Measurements from ENCODE around the gene ALOX5AP. TPM values are rescaled to one million over a fixed set of nuclear protein-coding genes. Genes with fewer than 3 reads are reported as not detected.

The ALOX5AP gene
- total RNA-seq, 1 experiment from 2014 or later: not detected

- H3K4me1 ChIP-seq (ENCODE audit: insufficient read depth, low read length): no peaks in the 10 kb centered on the region; the same call in 1 of the 2 replicates
- H4K20me1 ChIP-seq (ENCODE audit: low read length): no peaks in the 10 kb centered on the region
- CTCF ChIA-PET: interaction anchor here (0.8 kb wide), 1 partner anchor 12 kb away, joined by 6 read pairs; no protein-coding TSS in a partner anchor
- H3K79me2 ChIP-seq (ENCODE audit: low read length): no peaks in the 10 kb centered on the region
- H3K27me3 ChIP-seq (ENCODE audit: low read length): no peaks in the 10 kb centered on the region
- H2AFZ ChIP-seq (ENCODE audit: low read length): no peak overlapping the region
- intact Hi-C loops (cut with micrococcal nuclease): no loop called here
- no peak overlapping the region for H3K9ac ChIP-seq (ENCODE audit: low read length)
- H3K9me3 ChIP-seq (ENCODE audit: low read length): no peaks in the 10 kb centered on the region
- BruUV-seq (replicated peaks): no TSS peak
- no peak for TF ChIP-seq EZH2 (IDR thresholded peaks at IDR 0.05; ENCODE audit: low read length, unreplicated experiment)
- TF ChIP-seq EZH2phosphoT487 (IDR thresholded peaks at IDR 0.05; ENCODE audit: borderline replicate concordance, low read length): no peak
- TF ChIP-seq CTCF (conservative IDR thresholded peaks at IDR 0.05; ENCODE audit: low read depth, low read length): no peak
- no peak overlapping the region for H3K4me3 ChIP-seq (ENCODE audit: low read length)
- H3K9me2 ChIP-seq (replicated peaks; ENCODE audit: low read length): no peaks in the 10 kb centered on the region
- no peak overlapping the region for H3K27ac ChIP-seq (ENCODE audit: low read length)
- POLR2A ChIA-PET (ENCODE audit: unreplicated experiment): no interaction called here
- H3F3A ChIP-seq (ENCODE audit: low read length, unreplicated experiment): no peaks in the 10 kb centered on the region
- H3K36me3 ChIP-seq (ENCODE audit: low read depth, low read length): no peaks in the 10 kb centered on the region
- ATAC-seq (no peak), DNase-seq (no peak)
- H3K4me2 ChIP-seq (ENCODE audit: low read length): no peak overlapping the region
Measured at GRCh38 chr13:30805132-30805537, 69.8 kb downstream of the ALOX5AP start.

GRCh38 chr13:30805603-30806011 is 70.3 kb downstream of the ALOX5AP start:
- POLR2A ChIA-PET (ENCODE audit: unreplicated experiment): no interaction called here
- Histone ChIP-seq H4K20me1 (ENCODE audit: low read length) (no peaks in the 10 kb centered on the region), H3K9me3 (ENCODE audit: low read length) (no peaks in the 10 kb centered on the region), H3K9ac (ENCODE audit: low read length) (no peak overlapping the region), H3K4me2 (ENCODE audit: low read length) (no peak overlapping the region), H3K4me3 (ENCODE audit: low read length) (no peak overlapping the region), H3F3A (ENCODE audit: low read length, unreplicated experiment) (no peaks in the 10 kb centered on the region), H3K27me3 (ENCODE audit: low read length) (no peaks in the 10 kb centered on the region), H3K9me2 (replicated peaks; ENCODE audit: low read length) (no peaks in the 10 kb centered on the region), H3K36me3 (ENCODE audit: low read depth, low read length) (no peaks in the 10 kb centered on the region), H2AFZ (ENCODE audit: low read length) (no peak overlapping the region), H3K4me1 (ENCODE audit: insufficient read depth, low read length) (no peaks in the 10 kb centered on the region; the same call in 1 of the 2 replicates), H3K27ac (ENCODE audit: low read length) (no peak overlapping the region), H3K79me2 (ENCODE audit: low read length) (no peaks in the 10 kb centered on the region)
- CTCF ChIA-PET: no interaction called here
- no TSS peak for BruUV-seq (replicated peaks)
- TF ChIP-seq EZH2 (IDR thresholded peaks at IDR 0.05; ENCODE audit: low read length, unreplicated experiment) (no peak), EZH2phosphoT487 (IDR thresholded peaks at IDR 0.05; ENCODE audit: borderline replicate concordance, low read length) (no peak), CTCF (conservative IDR thresholded peaks at IDR 0.05; ENCODE audit: low read depth, low read length) (no peak)
- DNase-seq: no peak
- no peak for ATAC-seq
- intact Hi-C loops (cut with micrococcal nuclease): loop anchor here (1.0 kb wide), 1 partner anchor 60 kb away; no protein-coding TSS in a partner anchor

- H3K4me2 ChIP-seq (ENCODE audit: low read length): no peak overlapping the region
- no peaks in the 10 kb centered on the region for H3F3A ChIP-seq (ENCODE audit: low read length, unreplicated experiment)
- no peaks in the 10 kb centered on the region; the same call in 1 of the 2 replicates for H3K4me1 ChIP-seq (ENCODE audit: insufficient read depth, low read length)
- no TSS peak for BruUV-seq (replicated peaks)
- no peak overlapping the region for H3K9ac ChIP-seq (ENCODE audit: low read length)
- no peaks in the 10 kb centered on the region for H3K9me2 ChIP-seq (replicated peaks; ENCODE audit: low read length)
- H3K36me3 ChIP-seq (ENCODE audit: low read depth, low read length): no peaks in the 10 kb centered on the region
- no peaks in the 10 kb centered on the region for H3K27me3 ChIP-seq (ENCODE audit: low read length)
- H4K20me1 ChIP-seq (ENCODE audit: low read length): no peaks in the 10 kb centered on the region
- intact Hi-C loops (cut with micrococcal nuclease): loop anchor here (1.0 kb wide), 1 partner anchor 59 kb away; no protein-coding TSS in a partner anchor
- no peaks in the 10 kb centered on the region for H3K9me3 ChIP-seq (ENCODE audit: low read length)
- TF ChIP-seq CTCF (conservative IDR thresholded peaks at IDR 0.05; ENCODE audit: low read depth, low read length): no peak
- no peak for TF ChIP-seq EZH2 (IDR thresholded peaks at IDR 0.05; ENCODE audit: low read length, unreplicated experiment)
- TF ChIP-seq EZH2phosphoT487 (IDR thresholded peaks at IDR 0.05; ENCODE audit: borderline replicate concordance, low read length): no peak
- H3K27ac ChIP-seq (ENCODE audit: low read length): no peak overlapping the region
- H3K4me3 ChIP-seq (ENCODE audit: low read length): no peak overlapping the region
- ChIA-PET POLR2A (ENCODE audit: unreplicated experiment) (no interaction called here), CTCF (no interaction called here)
- DNase-seq: peak; percentile 68
- no peak overlapping the region for H2AFZ ChIP-seq (ENCODE audit: low read length)
- no peaks in the 10 kb centered on the region for H3K79me2 ChIP-seq (ENCODE audit: low read length)
- peak; percentile 65 for ATAC-seq
Measured at GRCh38 chr13:30806784-30807183, 71.4 kb downstream of the ALOX5AP start.

Data from PC-3 (cell line).